Stimulated activated CD8-positive, alpha-beta memory T cell treated with anti-CD3 and anti-CD28 coated beads, Interleukin-15, amount 100 ng/mL, for 24 hours (primary cell): ENCODE results near the gene ACIN1.
A peak's percentile ranks its signal among the peaks of the same experiment; 100 is the strongest.
"Not testable (repeated sequence)": the region's sequence is repeated elsewhere in the genome, so short reads cannot be mapped to it uniquely, and the experiment has no call there.

Source experiments
- DNase-seq: peaks from one replicate; pipeline ENCODE4 v3.0.0-alpha.2; 2020; ENCODE audit warnings: low read depth

ACIN1 gene

GRCh38 chr14:23041729-23042128 lies 53.2 kb downstream of the ACIN1 start:
- DNase-seq, result no peak

- DNase-seq, result no peak
These were observed 54.8 kb downstream of the ACIN1 start for GRCh38 chr14:23040100-23040499.

- no peak for DNase-seq
These were observed 59.4 kb downstream of the ACIN1 start for GRCh38 chr14:23035303-23036144.

GRCh38 chr14:23034498-23035302 lies 60.2 kb downstream of the ACIN1 start, which contains the start of gene PSMB5:
PSMB5 (minus strand) TSS chr14:23034900; CDS start chr14:23034881, 19 bp downstream.
- DNase-seq, result peak; percentile 47

- no peak for DNase-seq
These were observed 61.0 kb downstream of the ACIN1 start for GRCh38 chr14:23033801-23034497.

- no peak for DNase-seq
These were observed 61.6 kb downstream of the ACIN1 start for GRCh38 chr14:23033251-23033727.

GRCh38 chr14:23030936-23031335 lies 64.0 kb downstream of the ACIN1 start:
- DNase-seq, result no peak

GRCh38 chr14:23028799-23029198 lies 66.1 kb downstream of the ACIN1 start:
- DNase-seq, result no peak

GRCh38 chr14:23025151-23025814 lies 69.7 kb downstream of the ACIN1 start:
- DNase-seq, result no peak

- DNase-seq, result no peak
These were observed 70.3 kb downstream of the ACIN1 start for GRCh38 chr14:23024612-23025075.

- DNase-seq, result no peak
These were observed 71.2 kb downstream of the ACIN1 start for GRCh38 chr14:23023795-23024152.

GRCh38 chr14:23023022-23023794 lies 71.7 kb downstream of the ACIN1 start:
- DNase-seq, result no peak

GRCh38 chr14:23021889-23022442 lies 73.0 kb downstream of the ACIN1 start:
- DNase-seq, result no peak

- no peak for DNase-seq
These were observed 73.5 kb downstream of the ACIN1 start for GRCh38 chr14:23021434-23021833.

GRCh38 chr14:23020143-23021128 lies 74.5 kb downstream of the ACIN1 start:
- no peak for DNase-seq

GRCh38 chr14:23018107-23018506 lies 76.8 kb downstream of the ACIN1 start:
- DNase-seq, result no peak

- no peak for DNase-seq
These were observed 77.8 kb downstream of the ACIN1 start for GRCh38 chr14:23017091-23017490.

GRCh38 chr14:23015618-23016017 lies 79.3 kb downstream of the ACIN1 start:
- DNase-seq, result no peak

GRCh38 chr14:23013749-23014054 lies 81.2 kb downstream of the ACIN1 start:
- DNase-seq, result not testable (repeated sequence)
